OCI-LY7 (cell line): ENCODE results near the gene GSDME.

Experiments
- CTCF ChIP-seq: fragments of 200-600 bp; sonication (generic); conservative IDR thresholded peaks from 2 replicates; pipeline ENCODE4 v1.5.1; 2014; ENCODE audit warnings: mild to moderate bottlenecking, antibody characterized with exemption, low read length, moderate library complexity, mixed read lengths
- EZH2phosphoT487 ChIP-seq: fragments of 200-600 bp; sonication (generic); IDR thresholded peaks from 2 replicates; pipeline ENCODE4 v1.6.1; 2018; ENCODE audit warnings: low read depth, borderline replicate concordance, mild to moderate bottlenecking, mixed run types, antibody characterized with exemption, low read length, moderate library complexity, mixed read lengths

DNA sequence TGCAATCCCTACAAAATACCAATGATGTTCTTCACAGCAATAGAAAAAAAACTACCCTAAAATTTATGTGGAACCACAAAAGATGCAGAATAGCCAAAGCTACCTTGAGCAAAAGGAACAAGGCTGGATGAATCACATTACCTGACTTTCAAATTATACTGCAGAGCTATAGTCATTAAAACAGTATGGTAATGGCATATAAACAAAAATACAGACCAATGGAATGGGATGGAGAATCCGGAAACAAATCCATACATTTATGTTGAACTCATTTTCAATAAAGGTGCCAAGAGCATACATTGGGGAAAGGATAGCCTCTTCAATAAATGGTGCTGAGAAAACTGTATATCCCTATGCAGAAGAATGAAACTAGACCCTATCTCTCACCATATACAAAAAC is 18.7 kb downstream of the GSDME start:
- TF ChIP-seq CTCF = no peak
- no peak for TF ChIP-seq EZH2phosphoT487
